Measurements from ENCODE around the gene SPDYE5.

SPDYE5 gene

GRCh38 chr7:75537731-75538130 lies 45.6 kb downstream of the SPDYE5 start:
- Histone ChIP-seq H3K4me3 (ENCODE audit: low read depth in 1 of 2, low read length in 2 of 2) (no peak overlapping the region), H3K9ac (ENCODE audit: low read depth, low read length) (no peak overlapping the region), H3K27me3 (ENCODE audit: insufficient read depth, low read length, poor library complexity) (no peaks in the 10 kb centered on the region), H3K27ac (ENCODE audit: low read length) (no peak overlapping the region), H3K4me2 (ENCODE audit: insufficient read depth, low read length) (no peak overlapping the region), H3K36me3 (ENCODE audit: insufficient read depth, low read length) (no peaks in the 10 kb centered on the region), H4K20me1 (ENCODE audit: insufficient read depth, low read length) (no peaks in the 10 kb centered on the region), H3K79me2 (ENCODE audit: insufficient read depth, low read length) (no peaks in the 10 kb centered on the region), H3K4me1 (ENCODE audit: insufficient read depth, low read length) (no peaks in the 10 kb centered on the region), H2AFZ (ENCODE audit: low read depth, low read length) (no peak overlapping the region), H3K9me3 (ENCODE audit: insufficient read depth, low read length, severe bottlenecking) (no peaks in the 10 kb centered on the region)
- ATAC-seq (ENCODE audit: insufficient read depth, low read depth) (no peak), DNase-seq (no peak)
- no peak for TF ChIP-seq EZH2 (IDR thresholded peaks at IDR 0.05; ENCODE audit: borderline replicate concordance, low read depth, low read length, severe bottlenecking)
- TF ChIP-seq CTCF (IDR thresholded peaks at IDR 0.05; ENCODE audit: borderline replicate concordance, extremely low read depth, low read length, poor library complexity, severe bottlenecking): no peak

GRCh38 chr7:75546237-75547015 lies 54.3 kb downstream of the SPDYE5 start:
- no peaks in the 10 kb centered on the region for H3K36me3 ChIP-seq (ENCODE audit: insufficient read depth, low read length)
- H3K4me1 ChIP-seq (ENCODE audit: insufficient read depth, low read length): no peaks in the 10 kb centered on the region
- no peak overlapping the region for H2AFZ ChIP-seq (ENCODE audit: low read depth, low read length)
- ATAC-seq (ENCODE audit: insufficient read depth, low read depth): no peak
- no peaks in the 10 kb centered on the region for H3K79me2 ChIP-seq (ENCODE audit: insufficient read depth, low read length)
- no peaks in the 10 kb centered on the region for H3K27me3 ChIP-seq (ENCODE audit: insufficient read depth, low read length, poor library complexity)
- H3K4me3 ChIP-seq (ENCODE audit: low read depth in 1 of 2, low read length in 2 of 2): no peak overlapping the region
- H4K20me1 ChIP-seq (ENCODE audit: insufficient read depth, low read length): no peaks in the 10 kb centered on the region
- no peaks in the 10 kb centered on the region for H3K9me3 ChIP-seq (ENCODE audit: insufficient read depth, low read length, severe bottlenecking)
- no peak overlapping the region for H3K9ac ChIP-seq (ENCODE audit: low read depth, low read length)
- no peak overlapping the region for H3K27ac ChIP-seq (ENCODE audit: low read length)
- no peak for DNase-seq
- H3K4me2 ChIP-seq (ENCODE audit: insufficient read depth, low read length): no peak overlapping the region
- no peak for TF ChIP-seq CTCF (IDR thresholded peaks at IDR 0.05; ENCODE audit: borderline replicate concordance, extremely low read depth, low read length, poor library complexity, severe bottlenecking)
- TF ChIP-seq EZH2 (IDR thresholded peaks at IDR 0.05; ENCODE audit: borderline replicate concordance, low read depth, low read length, severe bottlenecking): no peak

Measured in DND-41 (cell line).